Body of pancreas (tissue), 4 donors: Measurements from ENCODE around the gene KRT79.

Source experiments
- POLR2A ChIP-seq, 3 donors: fragments of 450-650 bp; IDR thresholded peaks; one replicate each; pipeline ENCODE4 v1.6.1; 2016; ENCODE audit warnings: antibody characterized with exemption in 3 of 3, mild to moderate bottlenecking in 2 of 3
- TF ChIP-seq, protein P1 (sequence below), 7 experiments: fragments of 450-650 bp in 4 of 7; fragments of 200-600 bp in 3 of 7; sonication (generic) in 3 of 7; IDR thresholded peaks; one replicate each; pipeline ENCODE4 v1.5.1; 2016 to 2019; ENCODE audit warnings: antibody characterized with exemption in 7 of 7

DNA sequence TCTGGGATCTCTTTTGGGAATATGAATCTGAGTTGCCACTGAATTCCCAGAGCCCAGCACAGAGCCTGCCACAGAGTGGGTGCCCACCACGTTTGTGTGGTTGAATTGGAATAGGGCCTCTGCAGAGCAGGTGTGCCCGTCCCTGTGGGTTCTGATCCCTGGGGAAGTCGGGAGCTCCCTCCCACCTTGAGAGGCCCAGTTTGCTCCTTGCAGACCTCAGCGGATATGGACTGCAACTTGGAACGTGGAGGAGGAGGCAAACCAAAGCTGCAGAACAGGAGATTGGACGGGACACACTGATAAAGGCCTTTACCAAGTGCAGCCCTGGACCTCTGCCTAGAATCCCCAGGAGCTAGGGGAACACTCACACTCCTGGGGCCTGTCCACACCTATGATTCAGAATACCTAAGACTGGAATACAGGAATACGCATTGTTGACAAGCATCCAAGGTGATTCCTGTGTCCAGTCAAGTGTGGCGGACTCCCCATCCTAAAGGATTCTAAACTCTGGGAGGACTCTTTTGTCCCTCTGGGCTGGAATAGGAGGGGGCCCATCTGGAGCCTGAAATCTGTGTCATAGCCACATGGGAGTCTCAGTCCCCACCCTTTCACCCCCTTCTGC, 59.4 kb downstream of the KRT79 start:
- TF ChIP-seq, protein P1, sequence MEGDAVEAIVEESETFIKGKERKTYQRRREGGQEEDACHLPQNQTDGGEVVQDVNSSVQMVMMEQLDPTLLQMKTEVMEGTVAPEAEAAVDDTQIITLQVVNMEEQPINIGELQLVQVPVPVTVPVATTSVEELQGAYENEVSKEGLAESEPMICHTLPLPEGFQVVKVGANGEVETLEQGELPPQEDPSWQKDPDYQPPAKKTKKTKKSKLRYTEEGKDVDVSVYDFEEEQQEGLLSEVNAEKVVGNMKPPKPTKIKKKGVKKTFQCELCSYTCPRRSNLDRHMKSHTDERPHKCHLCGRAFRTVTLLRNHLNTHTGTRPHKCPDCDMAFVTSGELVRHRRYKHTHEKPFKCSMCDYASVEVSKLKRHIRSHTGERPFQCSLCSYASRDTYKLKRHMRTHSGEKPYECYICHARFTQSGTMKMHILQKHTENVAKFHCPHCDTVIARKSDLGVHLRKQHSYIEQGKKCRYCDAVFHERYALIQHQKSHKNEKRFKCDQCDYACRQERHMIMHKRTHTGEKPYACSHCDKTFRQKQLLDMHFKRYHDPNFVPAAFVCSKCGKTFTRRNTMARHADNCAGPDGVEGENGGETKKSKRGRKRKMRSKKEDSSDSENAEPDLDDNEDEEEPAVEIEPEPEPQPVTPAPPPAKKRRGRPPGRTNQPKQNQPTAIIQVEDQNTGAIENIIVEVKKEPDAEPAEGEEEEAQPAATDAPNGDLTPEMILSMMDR (IDR thresholded peaks at IDR 0.05), result no peak
- TF ChIP-seq POLR2A (IDR thresholded peaks at IDR 0.05), result no peak
